OCI-LY1 (cell line): Measurements from ENCODE around the gene PRUNE2.

Source experiments
- H2AFZ ChIP-seq: fragments of 200-600 bp; sonication (generic), shearing (Covaris generic); 2 replicates; pipeline ENCODE4 v1.6.0; 2014; ENCODE audit warnings: antibody characterized with exemption, mild to moderate bottlenecking, low read length
- H3F3A ChIP-seq: fragments of 200-600 bp; sonication (generic), shearing (Covaris generic); 2 replicates; pipeline ENCODE4 v1.6.0; 2014; ENCODE audit warnings: mild to moderate bottlenecking, antibody characterized with exemption, low read length, moderate library complexity; ENCODE audit not compliant: insufficient read depth
- H3K27ac ChIP-seq: fragments of 200-600 bp; sonication (generic); 2 replicates; pipeline ENCODE4 v1.5.1; 2014; ENCODE audit warnings: low read length, mixed run types, mild to moderate bottlenecking, low read depth; ENCODE audit not compliant: poor library complexity, severe bottlenecking
- H3K27me3 ChIP-seq: fragments of 200-600 bp; sonication (generic); 2 replicates; pipeline ENCODE4 v1.6.0; 2014; ENCODE audit warnings: antibody characterized with exemption, mild to moderate bottlenecking, low read length, moderate library complexity; ENCODE audit not compliant: insufficient read depth
- H3K36me3 ChIP-seq: fragments of 200-600 bp; sonication (generic); 2 replicates; pipeline ENCODE4 v1.6.1; 2014; ENCODE audit warnings: mild to moderate bottlenecking, antibody characterized with exemption, low read length, moderate library complexity, mixed read lengths; ENCODE audit not compliant: insufficient read depth
- H3K4me1 ChIP-seq: fragments of 200-600 bp; sonication (generic); 2 replicates; pipeline ENCODE4 v1.5.1; 2014; ENCODE audit warnings: mild to moderate bottlenecking, low read length, moderate library complexity; ENCODE audit not compliant: insufficient read depth, severe bottlenecking
- H3K4me2 ChIP-seq: fragments of 200-600 bp; sonication (generic), shearing (Covaris generic); 2 replicates; pipeline ENCODE4 v1.6.1; 2014; ENCODE audit warnings: low read length
- H3K4me3 ChIP-seq: fragments of 200-600 bp; sonication (generic); 2 replicates; pipeline ENCODE4 v1.5.1; 2014; ENCODE audit warnings: low read length, low read depth, mild to moderate bottlenecking, mixed read lengths; ENCODE audit not compliant: poor library complexity, severe bottlenecking
- H3K79me2 ChIP-seq: fragments of 200-600 bp; shearing (Covaris generic); 2 replicates; pipeline ENCODE4 v1.6.1; 2016; ENCODE audit warnings: mixed run types, low read length, mixed read lengths; ENCODE audit not compliant: insufficient read depth
- H3K9ac ChIP-seq: fragments of 200-600 bp; sonication (generic), shearing (Covaris generic); 2 replicates; pipeline ENCODE4 v1.6.1; 2014; ENCODE audit warnings: mild to moderate bottlenecking, low read length, mixed read lengths
- H3K9me2 ChIP-seq: fragments of 200-600 bp; sonication (generic), shearing (Covaris generic); 2 replicates; pipeline ENCODE4 v1.6.1; 2014; ENCODE audit warnings: low read depth, mild to moderate bottlenecking, low read length, mixed read lengths
- H3K9me3 ChIP-seq: fragments of 200-600 bp; shearing (Covaris generic); 2 replicates; pipeline ENCODE4 v1.6.1; 2014; ENCODE audit warnings: low read length, mixed read lengths
- H4K20me1 ChIP-seq: fragments of 200-600 bp; sonication (generic), shearing (Covaris generic); 2 replicates; pipeline ENCODE4 v1.6.0; 2016; ENCODE audit warnings: mild to moderate bottlenecking, low read length; ENCODE audit not compliant: insufficient read depth
- CTCF ChIP-seq: fragments of 200-600 bp; sonication (generic), shearing (Covaris generic); IDR thresholded peaks from 2 replicates; pipeline ENCODE4 v1.5.1; 2017; ENCODE audit warnings: mild to moderate bottlenecking, antibody characterized with exemption, low read length, moderate library complexity, mixed read lengths
- EZH2 ChIP-seq: fragments of 200-600 bp; sonication (generic), shearing (Covaris generic); IDR thresholded peaks from 2 replicates; pipeline ENCODE4 v1.8.0; 2017; ENCODE audit warnings: borderline replicate concordance, mixed run types, mild to moderate bottlenecking, antibody characterized with exemption, low read length, moderate library complexity, mixed read lengths

Gene PRUNE2

GRCh38 chr9:76707510-76707909 lies 198.4 kb downstream of the PRUNE2 start:
- H3K9me2 ChIP-seq: no peaks in the 10 kb centered on the region
- no peak overlapping the region for H2AFZ ChIP-seq
- H3K27ac ChIP-seq: no peak overlapping the region
- no peaks in the 10 kb centered on the region for H4K20me1 ChIP-seq
- no peak overlapping the region for H3K4me2 ChIP-seq
- H3K4me3 ChIP-seq: no peak overlapping the region
- no peaks in the 10 kb centered on the region for H3K9me3 ChIP-seq
- no peaks in the 10 kb centered on the region for H3K36me3 ChIP-seq
- no peak overlapping the region for H3K9ac ChIP-seq
- H3K27me3 ChIP-seq: no peaks in the 10 kb centered on the region; the same call in none of the 2 replicates
- no peaks in the 10 kb centered on the region for H3K4me1 ChIP-seq
- no peak for TF ChIP-seq CTCF
- no peaks in the 10 kb centered on the region for H3F3A ChIP-seq
- no peaks in the 10 kb centered on the region for H3K79me2 ChIP-seq

GRCh38 chr9:76704593-76705204 lies 201.2 kb downstream of the PRUNE2 start:
- Histone ChIP-seq H3F3A (no peaks in the 10 kb centered on the region), H3K79me2 (no peaks in the 10 kb centered on the region), H3K9me2 (no peaks in the 10 kb centered on the region), H4K20me1 (no peaks in the 10 kb centered on the region), H3K27me3 (no peaks in the 10 kb centered on the region; the same call in none of the 2 replicates), H3K4me2 (no peak overlapping the region), H3K9me3 (no peaks in the 10 kb centered on the region), H3K36me3 (no peaks in the 10 kb centered on the region), H3K4me3 (no peak overlapping the region), H3K27ac (no peak overlapping the region), H3K9ac (no peak overlapping the region), H2AFZ (no peak overlapping the region), H3K4me1 (no peaks in the 10 kb centered on the region)
- no peak for TF ChIP-seq EZH2
- peak; percentile 81 for TF ChIP-seq CTCF

GRCh38 chr9:76703270-76703669 lies 202.6 kb downstream of the PRUNE2 start:
- Histone ChIP-seq H3K79me2 (no peaks in the 10 kb centered on the region), H3K27me3 (no peaks in the 10 kb centered on the region; the same call in 1 of the 2 replicates), H3F3A (no peaks in the 10 kb centered on the region), H3K4me2 (no peak overlapping the region), H4K20me1 (no peaks in the 10 kb centered on the region), H3K9me3 (no peaks in the 10 kb centered on the region), H3K4me3 (no peak overlapping the region), H3K9me2 (no peaks in the 10 kb centered on the region), H3K27ac (no peak overlapping the region), H2AFZ (no peak overlapping the region), H3K4me1 (no peaks in the 10 kb centered on the region), H3K36me3 (no peaks in the 10 kb centered on the region), H3K9ac (no peak overlapping the region)
- TF ChIP-seq CTCF: no peak
- TF ChIP-seq EZH2: no peak
